Stomach smooth muscle (tissue), 2 donors: Measurements from ENCODE around the gene CAPN15.

Experiments used
- H3K27ac ChIP-seq: one replicate; pipeline ENCODE4 v1.7.0; 2013; ENCODE audit warnings: mild to moderate bottlenecking, low read length, inconsistent platforms
- H3K27me3 ChIP-seq, 2 donors: one replicate each; pipeline ENCODE4 v1.7.0; 2013; ENCODE audit warnings: low read length in 2 of 2; ENCODE audit not compliant: insufficient read depth in 2 of 2, control insufficient read depth in 1 of 2
- H3K36me3 ChIP-seq, 2 donors: one replicate each; pipeline ENCODE4 v1.7.0; 2013; ENCODE audit warnings: low read length in 2 of 2; ENCODE audit not compliant: control insufficient read depth in 2 of 2, insufficient read depth in 2 of 2
- H3K4me1 ChIP-seq: one replicate; pipeline ENCODE4 v1.7.0; 2013; ENCODE audit warnings: low read length; ENCODE audit not compliant: control insufficient read depth, insufficient read depth
- H3K4me3 ChIP-seq, 2 donors: one replicate each; pipeline ENCODE4 v1.7.0; 2013; ENCODE audit warnings: low read length in 2 of 2
- H3K9ac ChIP-seq, 2 donors: one replicate each; pipeline ENCODE4 v1.7.0; 2013; ENCODE audit warnings: low read length in 2 of 2, mild to moderate bottlenecking in 1 of 2
- H3K9me3 ChIP-seq, 2 donors: one replicate each; pipeline ENCODE4 v1.7.0; 2013; ENCODE audit warnings: low read length in 2 of 2; ENCODE audit not compliant: control insufficient read depth in 2 of 2
- donor health status: healthy.
- donor health status: Pancreatic carcinoma.

Gene CAPN15

GRCh38 chr16:603933-604332 is 76.4 kb downstream of the CAPN15 start:
- Histone ChIP-seq H3K4me3 (no peak overlapping the region), H3K27ac (no peak overlapping the region), H3K9me3 (no peaks in the 10 kb centered on the region), H3K4me1 (no peaks in the 10 kb centered on the region), H3K9ac (no peak overlapping the region), H3K27me3 (no peaks in the 10 kb centered on the region), H3K36me3 (peaks cover 6 to 11% of the 10 kb centered on the region in 2 donors)
